NCI-H774 (cell line): Measurements from ENCODE around the gene SEPTIN12.
"Not testable (repeated sequence)": the region's sequence is repeated elsewhere in the genome, so short reads cannot be mapped to it uniquely, and the experiment has no call there.

Experiments used
- DNase-seq: peaks from one replicate; lab custom pipeline; 2025; lab: John Stamatoyannopoulos, UW

The SEPTIN12 gene

GRCh38 chr16:4752351-4753100 is 35.6 kb downstream of the SEPTIN12 start:
- no peak for DNase-seq

- no peak for DNase-seq
Observed at GRCh38 chr16:4750896-4751295, 37.2 kb downstream of the SEPTIN12 start.

GRCh38 chr16:4749700-4750257 is 38.4 kb downstream of the SEPTIN12 start:
- DNase-seq: no peak

- no peak for DNase-seq
Observed at GRCh38 chr16:4748682-4749411, 39.3 kb downstream of the SEPTIN12 start.

GRCh38 chr16:4747906-4748681 is 40.1 kb downstream of the SEPTIN12 start:
- no peak for DNase-seq

GRCh38 chr16:4746991-4747574 is 41.1 kb downstream of the SEPTIN12 start:
- DNase-seq: no peak

GRCh38 chr16:4746215-4746614 is 41.9 kb downstream of the SEPTIN12 start:
- DNase-seq: no peak

GRCh38 chr16:4745274-4745569 is 42.9 kb downstream of the SEPTIN12 start:
- DNase-seq: no peak

- no peak for DNase-seq
Observed at GRCh38 chr16:4744555-4745273, 43.4 kb downstream of the SEPTIN12 start.

GRCh38 chr16:4743226-4743878 is 44.8 kb downstream of the SEPTIN12 start:
- no peak for DNase-seq

- not testable (repeated sequence) for DNase-seq
Observed at GRCh38 chr16:4738370-4738769, 49.8 kb downstream of the SEPTIN12 start.

- no peak for DNase-seq
Observed at GRCh38 chr16:4737545-4737944, 50.6 kb downstream of the SEPTIN12 start.

- no peak for DNase-seq
Observed at GRCh38 chr16:4736546-4736945, 51.6 kb downstream of the SEPTIN12 start.

GRCh38 chr16:4734730-4735535 is 53.2 kb downstream of the SEPTIN12 start:
- peak; percentile 58 for DNase-seq

GRCh38 chr16:4734063-4734729 is 53.9 kb downstream of the SEPTIN12 start, which contains the start of the genes ANKS3 and DNAAF8:
TSS of gene ANKS3 (minus strand) at chr16:4734271. CDS start at chr16:4730149, 4,122 bp downstream.
TSS of gene DNAAF8 (plus strand) at chr16:4734537. CDS start at chr16:4736515, 1,978 bp downstream.
- peak; percentile 94 for DNase-seq

- no peak for DNase-seq
Observed at GRCh38 chr16:4733747-4734062, 54.4 kb downstream of the SEPTIN12 start.

- DNase-seq: no peak
Observed at GRCh38 chr16:4733211-4733742, 54.9 kb downstream of the SEPTIN12 start.

- no peak for DNase-seq
Observed at GRCh38 chr16:4729876-4730275, 58.3 kb downstream of the SEPTIN12 start.

GRCh38 chr16:4728676-4729075 is 59.5 kb downstream of the SEPTIN12 start:
- no peak for DNase-seq
